Lower leg skin (tissue), 4 donors: Measurements from ENCODE around the gene PPP1R27. TPM values are rescaled to one million over a fixed set of nuclear protein-coding genes. Genes with fewer than 3 reads are reported as not detected.

Source experiments
- DNase-seq, 2 donors: peaks; one replicate each; pipeline ENCODE4 v3.0.0-alpha.2; 2019; ENCODE audit warnings: low spot score in 2 of 2
- H3K4me3 ChIP-seq: fragments of 200-600 bp; sonication (generic); 2 replicates; pipeline ENCODE4 v1.5.1; 2017; ENCODE audit warnings: mild to moderate bottlenecking, low read depth; ENCODE audit not compliant: poor library complexity, severe bottlenecking
- CTCF ChIP-seq, 3 donors: fragments of 450-650 bp; IDR thresholded peaks; one replicate each; pipeline ENCODE4 v1.5.1; 2016; ENCODE audit warnings: antibody characterized with exemption in 3 of 3, mild to moderate bottlenecking in 3 of 3, moderate library complexity in 2 of 3
- POLR2A ChIP-seq, 2 donors: fragments of 450-650 bp; IDR thresholded peaks; one replicate each; pipeline ENCODE4 v1.6.1; 2016 to 2017; ENCODE audit warnings: antibody characterized with exemption in 2 of 2, mild to moderate bottlenecking in 1 of 2, moderate library complexity in 1 of 2
- WGBS, 2 donors: methylation state at CpG; one replicate each; pipeline ENCODE4 v1.1.5; 2018; 5-methylcytosine and 5-hydroxymethylcytosine counted together
- intact Hi-C: fragments of 100-400 bp; cut with DNase I; formaldehyde crosslinking; loops from one replicate; pipeline ENCODE4 v1.15.0; 2023; ENCODE audit warnings: low total_unique reads
- total RNA-seq, 4 donors: library from RNA; depleted of rRNA; stranded (reverse); fragments of >200 nt; gene quantifications; one replicate each; pipeline ENCODE4 v1.1.0, GENCODE V29; 2016

The PPP1R27 gene
- total RNA-seq, 4 donors from 2014 or later: 0.36 TPM; not detected in 3

- 34 to 35% methylated on average over 26 of the region's 26 CpGs for WGBS, 2 donors
- H3K4me3 ChIP-seq: no peak overlapping the region
- intact Hi-C loops: no loop called here
- no peak for TF ChIP-seq POLR2A (IDR thresholded peaks at IDR 0.05)
- TF ChIP-seq CTCF (IDR thresholded peaks at IDR 0.05): no peak
- DNase-seq: no peak
Measured at GRCh38 chr17:81802856-81803643, 31.8 kb downstream of the PPP1R27 start.

GRCh38 chr17:81802048-81802758 lies 32.6 kb downstream of the PPP1R27 start:
- TF ChIP-seq CTCF (IDR thresholded peaks at IDR 0.05): no peak
- TF ChIP-seq POLR2A (IDR thresholded peaks at IDR 0.05): no peak
- H3K4me3 ChIP-seq: no peak overlapping the region
- intact Hi-C loops: no loop called here
- WGBS, 2 donors: 83% methylated on average over 8 to 9 of the region's 9 CpGs
- DNase-seq: no peak

DNA sequence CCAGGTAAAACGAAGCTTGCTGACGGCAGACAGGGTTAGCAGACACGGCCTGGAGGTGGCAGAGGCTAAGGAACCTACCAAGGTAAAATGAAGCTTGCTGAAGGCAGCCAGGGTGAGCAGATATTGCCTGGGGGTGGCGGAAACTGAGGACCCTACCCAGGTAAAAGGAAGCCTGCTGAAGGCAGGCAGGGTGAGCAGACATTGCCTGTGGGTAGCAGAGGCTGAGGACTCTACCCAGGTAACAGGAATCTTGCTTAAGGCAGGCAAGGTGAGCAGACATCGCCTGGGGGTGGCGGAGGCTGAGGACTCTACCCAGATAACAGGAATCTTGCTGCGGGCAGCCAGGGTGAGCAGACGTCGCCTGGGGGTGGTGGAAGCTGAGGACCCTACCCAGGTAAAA lies 33.5 kb downstream of the PPP1R27 start:
- no peak for TF ChIP-seq CTCF (IDR thresholded peaks at IDR 0.05)
- H3K4me3 ChIP-seq: no peak overlapping the region
- intact Hi-C loops: no loop called here
- 83% methylated on average over 9 of the region's 9 CpGs for WGBS, 2 donors
- no peak for DNase-seq

GRCh38 chr17:81794509-81794908 lies 40.3 kb downstream of the PPP1R27 start:
- WGBS, 2 donors: 24 to 25% methylated on average over 8 of the region's 8 CpGs
- H3K4me3 ChIP-seq: no peak overlapping the region
- intact Hi-C loops: no loop called here
- no peak for TF ChIP-seq POLR2A (IDR thresholded peaks at IDR 0.05)
- TF ChIP-seq CTCF (IDR thresholded peaks at IDR 0.05): no peak
- no peak for DNase-seq

GRCh38 chr17:81794074-81794476 lies 40.8 kb downstream of the PPP1R27 start:
- no peak for TF ChIP-seq POLR2A (IDR thresholded peaks at IDR 0.05)
- TF ChIP-seq CTCF (IDR thresholded peaks at IDR 0.05): peak in 1 of 3 donors; percentile 30
- no peak overlapping the region for H3K4me3 ChIP-seq
- WGBS, 2 donors: 79 to 85% methylated on average over 3 of the region's 3 CpGs
- intact Hi-C loops: no loop called here
- DNase-seq: no peak
